SIG-M5 treated with dmso at 0.1 percent for 504 hours (cell line): ENCODE data around the gene CIDEB.

Experiments used
- DNase-seq: peaks from one replicate; lab custom pipeline; 2025; ENCODE audit not compliant: unreplicated experiment; lab: John Stamatoyannopoulos, UW

CIDEB gene

GRCh38 chr14:24291446-24292117 is 16.2 kb downstream of the CIDEB start:
- no peak for DNase-seq

- no peak for DNase-seq
Observed at GRCh38 chr14:24290746-24291145, 17.0 kb downstream of the CIDEB start.

- DNase-seq, result no peak
Observed at GRCh38 chr14:24289649-24290280, 18.0 kb downstream of the CIDEB start.

GRCh38 chr14:24286996-24287395 is 20.8 kb downstream of the CIDEB start:
- DNase-seq, result no peak

- no peak for DNase-seq
Observed at GRCh38 chr14:24285351-24285750, 22.4 kb downstream of the CIDEB start.

- no peak for DNase-seq
Observed at GRCh38 chr14:24284501-24285035, 23.2 kb downstream of the CIDEB start.

- DNase-seq, result no peak
Observed at GRCh38 chr14:24283796-24284460, 23.8 kb downstream of the CIDEB start.

GRCh38 chr14:24282736-24283135 is 25.0 kb downstream of the CIDEB start:
- no peak for DNase-seq

- DNase-seq, result no peak
Observed at GRCh38 chr14:24281636-24282035, 26.1 kb downstream of the CIDEB start.

- DNase-seq, result no peak
Observed at GRCh38 chr14:24280797-24281460, 26.8 kb downstream of the CIDEB start.

GRCh38 chr14:24279301-24280186 is 28.2 kb downstream of the CIDEB start:
- DNase-seq, result peak; percentile 15

- no peak for DNase-seq
Observed at GRCh38 chr14:24278424-24278823, 29.4 kb downstream of the CIDEB start.

GRCh38 chr14:24277606-24278321 is 30.0 kb downstream of the CIDEB start:
- DNase-seq, result peak; percentile 85

GRCh38 chr14:24277071-24277470 is 30.7 kb downstream of the CIDEB start:
- DNase-seq, result no peak

GRCh38 chr14:24274101-24274543 is 33.7 kb downstream of the CIDEB start:
- peak; percentile 84 for DNase-seq

GRCh38 chr14:24273422-24273998 is 34.3 kb downstream of the CIDEB start:
- no peak for DNase-seq

GRCh38 chr14:24272467-24272866 is 35.3 kb downstream of the CIDEB start:
- DNase-seq, result no peak

- DNase-seq, result no peak
Observed at GRCh38 chr14:24271834-24272263, 35.9 kb downstream of the CIDEB start.

- peak; percentile 86 for DNase-seq
Observed at GRCh38 chr14:24271134-24271833, 36.5 kb downstream of the CIDEB start, which contains the start of gene RABGGTA. Gene RABGGTA, minus strand, starts transcription at chr14:24271597. Its CDS starts 482 bp downstream, at chr14:24271115.
